Sigmoid colon (tissue), 4 donors: ENCODE measurements around the gene MED16.
"Not testable (repeated sequence)": the region's sequence is repeated elsewhere in the genome, so short reads cannot be mapped to it uniquely, and the experiment has no call there.

Source experiments
- EP300 ChIP-seq, 4 donors: sonication (generic); formaldehyde crosslinking; IDR thresholded peaks; one replicate each; pipeline ENCODE4 v1.6.1; 2017; ENCODE audit warnings: antibody characterized with exemption in 4 of 4
- TF ChIP-seq, protein P1 (sequence below), 4 experiments: fragments of 450-650 bp in 3 of 4; fragments of 200-600 bp in 1 of 4; IDR thresholded peaks; one replicate each; pipeline ENCODE4 v1.5.1; 2016 to 2019; ENCODE audit warnings: antibody characterized with exemption in 4 of 4, mild to moderate bottlenecking in 3 of 4, moderate library complexity in 2 of 4

DNA sequence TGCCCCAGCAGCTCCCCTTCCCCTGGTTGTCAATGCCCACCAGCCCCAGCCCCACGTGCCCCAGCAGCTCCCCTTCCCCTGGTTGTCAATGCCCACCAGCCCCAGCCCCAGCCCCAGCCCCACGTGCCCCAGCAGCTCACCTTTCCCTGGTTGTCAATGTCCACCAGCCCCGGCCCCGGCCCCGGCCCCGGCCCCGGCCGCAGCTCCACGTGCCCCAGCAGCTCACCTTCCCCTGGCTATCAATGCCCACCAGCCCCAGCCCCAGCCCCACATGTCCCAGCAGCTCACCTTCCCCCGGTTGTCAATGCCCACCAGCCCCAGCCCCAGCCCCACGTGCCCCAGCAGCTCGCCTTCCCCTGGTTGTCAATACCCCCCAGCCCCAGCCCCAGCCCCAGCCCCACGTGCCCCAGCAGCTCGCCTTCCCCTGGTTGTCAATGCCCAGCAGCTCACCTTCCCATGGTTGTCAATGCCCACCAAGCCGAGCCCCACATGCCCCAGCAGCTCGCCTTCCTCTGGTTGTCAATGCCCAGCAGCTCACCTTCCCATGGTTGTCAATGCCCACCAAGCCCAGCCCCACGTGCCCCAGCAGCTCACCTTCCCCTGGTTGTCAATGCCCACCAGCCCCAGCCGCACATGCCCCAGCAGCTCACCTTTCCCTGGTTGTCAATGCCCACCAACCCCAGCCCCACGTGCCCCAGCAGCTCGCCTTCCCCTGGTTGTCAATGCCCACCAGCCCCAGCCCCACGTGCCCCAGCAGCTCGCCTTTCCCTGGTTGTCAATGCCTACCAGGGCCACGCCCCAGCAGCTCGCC, 14.0 kb downstream of the MED16 start:
- not testable (repeated sequence) for TF ChIP-seq EP300 (IDR thresholded peaks at IDR 0.05)
- TF ChIP-seq, protein P1, sequence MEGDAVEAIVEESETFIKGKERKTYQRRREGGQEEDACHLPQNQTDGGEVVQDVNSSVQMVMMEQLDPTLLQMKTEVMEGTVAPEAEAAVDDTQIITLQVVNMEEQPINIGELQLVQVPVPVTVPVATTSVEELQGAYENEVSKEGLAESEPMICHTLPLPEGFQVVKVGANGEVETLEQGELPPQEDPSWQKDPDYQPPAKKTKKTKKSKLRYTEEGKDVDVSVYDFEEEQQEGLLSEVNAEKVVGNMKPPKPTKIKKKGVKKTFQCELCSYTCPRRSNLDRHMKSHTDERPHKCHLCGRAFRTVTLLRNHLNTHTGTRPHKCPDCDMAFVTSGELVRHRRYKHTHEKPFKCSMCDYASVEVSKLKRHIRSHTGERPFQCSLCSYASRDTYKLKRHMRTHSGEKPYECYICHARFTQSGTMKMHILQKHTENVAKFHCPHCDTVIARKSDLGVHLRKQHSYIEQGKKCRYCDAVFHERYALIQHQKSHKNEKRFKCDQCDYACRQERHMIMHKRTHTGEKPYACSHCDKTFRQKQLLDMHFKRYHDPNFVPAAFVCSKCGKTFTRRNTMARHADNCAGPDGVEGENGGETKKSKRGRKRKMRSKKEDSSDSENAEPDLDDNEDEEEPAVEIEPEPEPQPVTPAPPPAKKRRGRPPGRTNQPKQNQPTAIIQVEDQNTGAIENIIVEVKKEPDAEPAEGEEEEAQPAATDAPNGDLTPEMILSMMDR (IDR thresholded peaks at IDR 0.05), result not testable (repeated sequence)
